Tibial artery (tissue), 4 donors: ENCODE results near the gene KLHDC8B.

Experiments
- DNase-seq, 2 donors: peaks; one replicate each; pipeline ENCODE4 v3.0.0-alpha.2; 2019
- H3K27ac ChIP-seq, 2 donors: fragments of 200-600 bp; sonication (generic) in 1 of 2; 1 replicate in 1 of 2; 2 replicates in 1 of 2; pipeline ENCODE4 v1.5.1; 2018 to 2019; ENCODE audit warnings: mild to moderate bottlenecking in 1 of 2
- H3K27me3 ChIP-seq, 2 donors: fragments of 200-600 bp; sonication (generic) in 1 of 2; one replicate each; pipeline versions ENCODE4 v1.5.1 to v1.6.0; 2016 to 2019
- H3K36me3 ChIP-seq, 3 donors: fragments of 200-600 bp; sonication (generic) in 2 of 3; one replicate each; pipeline ENCODE4 v1.5.1; 2016 to 2019; ENCODE audit warnings: mild to moderate bottlenecking in 2 of 3
- H3K4me1 ChIP-seq, 4 donors: fragments of 200-600 bp; sonication (generic) in 2 of 4; 1 replicate in 3 of 4; 2 replicates in 1 of 4; pipeline ENCODE4 v1.5.1; 2016 to 2019
- H3K4me3 ChIP-seq, 2 donors: fragments of 200-600 bp; sonication (generic) in 1 of 2; 1 replicate in 1 of 2; 2 replicates in 1 of 2; pipeline ENCODE4 v1.5.1; 2018 to 2019; ENCODE audit warnings: mild to moderate bottlenecking in 2 of 2
- H3K9me3 ChIP-seq, 3 donors: fragments of 200-600 bp; sonication (generic) in 1 of 3; one replicate each; pipeline ENCODE4 v1.5.1; 2016 to 2019
- intact Hi-C: fragments of 100-400 bp; cut with DNase I; formaldehyde crosslinking; loops from one replicate; pipeline ENCODE4 v1.15.0; 2023; ENCODE audit warnings: low total_unique reads
- TF ChIP-seq, protein P1 (sequence below), 2 experiments: fragments of 200-600 bp in 1 of 2; fragments of 450-650 bp in 1 of 2; IDR thresholded peaks; one replicate each; pipeline ENCODE4 v1.5.1; 2017 to 2019; ENCODE audit warnings: antibody characterized with exemption in 2 of 2, mild to moderate bottlenecking in 1 of 2, moderate library complexity in 1 of 2

Gene KLHDC8B

DNA sequence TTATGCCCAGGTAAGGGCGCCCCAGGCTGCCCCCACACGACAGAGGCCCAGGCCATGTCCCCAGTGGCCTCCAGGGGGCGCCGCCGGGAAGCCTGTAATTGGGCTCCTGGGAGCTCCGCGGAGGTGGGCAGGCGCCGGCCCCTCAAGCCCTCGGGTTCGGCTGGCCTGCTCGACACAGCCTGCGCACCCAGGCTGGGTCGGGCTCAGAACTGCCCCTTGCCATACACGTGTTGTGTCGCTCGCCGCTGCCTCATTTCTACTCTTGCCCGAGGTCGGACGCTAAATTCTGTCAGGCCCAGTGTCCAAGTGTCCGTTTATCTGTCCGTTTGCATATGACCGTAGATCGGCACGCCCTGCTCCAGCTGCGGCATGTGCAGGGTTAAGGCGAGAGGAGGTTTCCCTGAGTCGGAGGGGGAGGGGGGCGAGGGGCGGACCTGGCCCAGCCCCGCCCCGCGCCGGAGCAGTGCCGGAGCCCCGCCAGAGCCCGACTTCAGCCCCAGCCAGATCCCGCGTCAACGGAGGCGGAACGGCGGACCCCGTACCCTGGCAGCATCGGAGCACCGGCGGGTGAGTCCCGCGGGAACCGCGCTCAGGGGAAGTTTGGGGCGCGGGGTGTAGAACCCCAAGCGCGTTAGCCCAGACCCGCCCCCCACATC is at the start of gene KLHDC8B:
Gene KLHDC8B, plus strand, starts transcription at position 480 of the 656 bp plus-strand sequence. CDS start 1,172 bp downstream, outside the sequence.
- no peaks in the 10 kb centered on the region for H3K27me3 ChIP-seq
- peak within 1 kb of the TSS; percentile 91 to 97 for H3K27ac ChIP-seq
- intact Hi-C loops = loop anchor here (5.0 to 10.0 kb wide), 3 partner anchors 106 to 281 kb away; partner anchors contain the start of gene C3orf62
- TF ChIP-seq, protein P1, sequence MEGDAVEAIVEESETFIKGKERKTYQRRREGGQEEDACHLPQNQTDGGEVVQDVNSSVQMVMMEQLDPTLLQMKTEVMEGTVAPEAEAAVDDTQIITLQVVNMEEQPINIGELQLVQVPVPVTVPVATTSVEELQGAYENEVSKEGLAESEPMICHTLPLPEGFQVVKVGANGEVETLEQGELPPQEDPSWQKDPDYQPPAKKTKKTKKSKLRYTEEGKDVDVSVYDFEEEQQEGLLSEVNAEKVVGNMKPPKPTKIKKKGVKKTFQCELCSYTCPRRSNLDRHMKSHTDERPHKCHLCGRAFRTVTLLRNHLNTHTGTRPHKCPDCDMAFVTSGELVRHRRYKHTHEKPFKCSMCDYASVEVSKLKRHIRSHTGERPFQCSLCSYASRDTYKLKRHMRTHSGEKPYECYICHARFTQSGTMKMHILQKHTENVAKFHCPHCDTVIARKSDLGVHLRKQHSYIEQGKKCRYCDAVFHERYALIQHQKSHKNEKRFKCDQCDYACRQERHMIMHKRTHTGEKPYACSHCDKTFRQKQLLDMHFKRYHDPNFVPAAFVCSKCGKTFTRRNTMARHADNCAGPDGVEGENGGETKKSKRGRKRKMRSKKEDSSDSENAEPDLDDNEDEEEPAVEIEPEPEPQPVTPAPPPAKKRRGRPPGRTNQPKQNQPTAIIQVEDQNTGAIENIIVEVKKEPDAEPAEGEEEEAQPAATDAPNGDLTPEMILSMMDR (IDR thresholded peaks at IDR 0.05) = peak; percentile 93 to 97
- H3K9me3 ChIP-seq = no peaks in the 10 kb centered on the region
- peak; percentile 81 to 91 for DNase-seq
- H3K4me1 ChIP-seq = peaks cover 0 to 51% (median 44%) of the 10 kb centered on the region in 4 donors
- H3K36me3 ChIP-seq = peaks cover 8 to 23% (median 17%) of the 10 kb centered on the region in 3 donors
- H3K4me3 ChIP-seq = peak within 1 kb of the TSS; percentile 85 to 88

DNA sequence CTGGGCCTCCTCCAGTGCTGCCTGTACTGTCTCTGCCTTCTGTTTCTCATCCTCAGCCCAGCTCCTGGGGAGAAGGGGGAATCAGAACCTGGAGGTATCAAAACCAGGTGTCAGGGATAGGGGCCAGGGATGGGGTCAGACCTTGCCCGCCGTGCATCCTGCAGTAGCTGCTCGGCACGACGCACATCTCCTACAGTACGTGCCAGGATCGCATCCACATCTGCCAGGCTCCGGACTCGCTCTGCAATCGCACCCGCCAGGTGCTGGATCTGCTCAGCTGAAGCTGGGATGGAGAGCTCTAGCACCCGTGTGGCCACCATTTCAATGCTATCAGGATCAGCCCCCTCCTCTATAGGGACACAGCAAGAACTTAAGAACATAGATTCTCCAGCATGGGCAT is 49.4 kb upstream of the KLHDC8B start:
- TF ChIP-seq, protein P1 (IDR thresholded peaks at IDR 0.05) = no peak
- H3K4me3 ChIP-seq = no peak overlapping the region
- DNase-seq = no peak
- H3K27me3 ChIP-seq = no peaks in the 10 kb centered on the region
- peaks cover 69 to 81% (median 80%) of the 10 kb centered on the region in 3 donors for H3K36me3 ChIP-seq
- no peaks in the 10 kb centered on the region for H3K9me3 ChIP-seq
- peaks cover 5 to 26% (median 20%) of the 10 kb centered on the region in 4 donors for H3K4me1 ChIP-seq
- intact Hi-C loops = no loop called here
- H3K27ac ChIP-seq = no peak overlapping the region

DNA sequence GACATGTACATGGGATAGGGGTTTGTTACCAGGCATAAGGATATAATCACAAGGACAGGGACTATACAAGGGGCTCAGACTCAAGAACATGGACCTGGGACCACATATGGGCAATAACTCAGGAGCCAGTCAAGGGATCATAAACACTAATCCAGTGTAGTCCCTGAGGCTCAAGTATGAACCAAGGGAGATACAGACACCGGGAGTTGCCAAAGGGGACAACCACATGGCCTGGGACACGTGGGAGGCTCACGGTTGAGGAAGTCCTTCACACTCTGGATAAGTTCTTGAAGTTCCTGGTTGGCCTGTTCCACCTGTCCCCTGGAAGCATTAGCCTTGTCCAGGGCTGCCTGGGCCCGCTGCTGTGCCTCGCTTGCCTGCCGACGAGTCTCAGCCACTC is 48.9 kb upstream of the KLHDC8B start:
- intact Hi-C loops = no loop called here
- Histone ChIP-seq H3K9me3 (no peaks in the 10 kb centered on the region), H3K36me3 (peaks cover 65 to 81% (median 80%) of the 10 kb centered on the region in 3 donors), H3K27ac (no peak overlapping the region), H3K4me1 (peaks cover 5 to 26% (median 20%) of the 10 kb centered on the region in 4 donors), H3K27me3 (no peaks in the 10 kb centered on the region), H3K4me3 (no peak overlapping the region)
- TF ChIP-seq, protein P1 (IDR thresholded peaks at IDR 0.05) = no peak
- DNase-seq = no peak

DNA sequence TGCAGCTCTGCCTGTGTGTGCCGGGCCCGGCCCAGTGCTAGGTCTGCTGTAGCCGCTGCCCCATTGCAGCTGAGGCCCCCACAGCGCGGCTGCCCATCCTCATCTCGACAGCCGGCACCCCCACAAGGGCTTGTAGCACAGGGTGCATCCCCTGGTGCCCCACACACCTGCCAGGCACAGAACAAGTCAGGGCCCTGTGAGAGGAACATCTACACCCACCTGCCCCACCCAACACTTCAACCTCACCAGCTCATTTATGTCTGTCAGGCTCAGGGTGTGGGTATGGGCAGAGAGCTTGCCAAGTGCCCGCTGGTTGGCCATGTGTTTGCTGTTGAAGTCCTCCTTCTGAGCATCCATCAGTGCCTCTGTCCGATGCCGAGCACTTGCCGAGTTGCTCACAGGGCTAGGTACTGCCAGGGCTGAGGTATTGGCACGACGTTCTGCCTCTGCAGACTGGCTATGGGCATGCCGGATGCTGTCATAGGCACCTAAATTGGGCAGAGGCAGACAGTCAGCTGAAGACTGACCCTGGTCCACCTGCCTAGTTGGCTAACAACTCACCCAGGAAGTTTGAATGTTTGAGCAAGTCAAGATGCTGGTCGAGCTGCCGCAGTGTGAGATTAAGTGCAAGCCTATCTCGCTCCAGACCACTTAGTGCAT is 48.4 kb upstream of the KLHDC8B start:
- Histone ChIP-seq H3K4me3 (no peak overlapping the region), H3K36me3 (peaks cover 64 to 81% (median 77%) of the 10 kb centered on the region in 3 donors), H3K27me3 (no peaks in the 10 kb centered on the region), H3K9me3 (no peaks in the 10 kb centered on the region), H3K27ac (no peak overlapping the region), H3K4me1 (peaks cover 5 to 26% (median 20%) of the 10 kb centered on the region in 4 donors)
- no peak for DNase-seq
- TF ChIP-seq, protein P1 (IDR thresholded peaks at IDR 0.05) = no peak
- intact Hi-C loops = no loop called here

DNA sequence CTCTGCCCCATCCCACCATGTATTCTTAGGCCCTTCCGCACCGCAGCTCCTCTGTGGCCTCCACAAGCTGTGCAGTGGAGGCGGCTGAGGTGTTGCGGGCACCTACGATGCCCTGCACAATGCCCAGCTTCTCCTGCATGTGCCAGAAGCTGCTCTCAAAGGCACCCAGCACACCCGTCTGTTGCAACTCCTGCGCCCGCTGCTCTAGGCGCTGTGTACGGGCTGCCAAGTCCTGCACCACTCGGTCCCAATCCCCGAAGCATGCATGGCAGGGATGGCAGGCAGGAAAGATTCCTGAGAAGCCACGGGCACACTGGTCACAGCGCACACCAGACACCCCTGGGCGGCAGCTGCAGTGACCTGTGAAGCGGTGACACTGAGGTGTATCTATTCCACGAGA is 47.7 kb upstream of the KLHDC8B start:
- no peak for DNase-seq
- intact Hi-C loops = no loop called here
- Histone ChIP-seq H3K4me1 (peaks cover 5 to 22% (median 14%) of the 10 kb centered on the region in 4 donors), H3K27me3 (no peaks in the 10 kb centered on the region), H3K27ac (no peak overlapping the region), H3K4me3 (no peak overlapping the region), H3K36me3 (peaks cover 64 to 81% (median 77%) of the 10 kb centered on the region in 3 donors), H3K9me3 (no peaks in the 10 kb centered on the region)
- TF ChIP-seq, protein P1 (IDR thresholded peaks at IDR 0.05) = no peak
